GM18499 (cell line): Measurements from ENCODE around the gene AKAP6.

Experiments used
- ATAC-seq: cut with Tn5 transposase; IDR thresholded peaks from one replicate; pipeline ENCODE4 v1.9.1; 2021; ENCODE audit warnings: moderate number of reproducible peaks; ENCODE audit not compliant: insufficient read depth, unreplicated experiment

AKAP6 gene

GRCh38 chr14:32510815-32511214 lies 181.7 kb downstream of the AKAP6 start:
- ATAC-seq, result no peak

- no peak for ATAC-seq
Measured at GRCh38 chr14:32512348-32512747, 183.2 kb downstream of the AKAP6 start.

- no peak for ATAC-seq
Measured at GRCh38 chr14:32512813-32513212, 183.7 kb downstream of the AKAP6 start.

- no peak for ATAC-seq
Measured at GRCh38 chr14:32513571-32514009, 184.5 kb downstream of the AKAP6 start.

- no peak for ATAC-seq
Measured at GRCh38 chr14:32514236-32514635, 185.1 kb downstream of the AKAP6 start.

GRCh38 chr14:32514681-32515080 lies 185.6 kb downstream of the AKAP6 start:
- ATAC-seq, result no peak

GRCh38 chr14:32524609-32525375 lies 195.7 kb downstream of the AKAP6 start:
- ATAC-seq, result no peak

GRCh38 chr14:32525591-32525990 lies 196.5 kb downstream of the AKAP6 start:
- no peak for ATAC-seq

GRCh38 chr14:32530800-32531199 lies 201.7 kb downstream of the AKAP6 start:
- no peak for ATAC-seq

GRCh38 chr14:32531942-32532515 lies 202.9 kb downstream of the AKAP6 start:
- no peak for ATAC-seq

- no peak for ATAC-seq
Measured at GRCh38 chr14:32534145-32534544, 205.0 kb downstream of the AKAP6 start.

- ATAC-seq, result no peak
Measured at GRCh38 chr14:32536175-32536574, 207.1 kb downstream of the AKAP6 start.

- ATAC-seq, result no peak
Measured at GRCh38 chr14:32537166-32537565, 208.1 kb downstream of the AKAP6 start.

GRCh38 chr14:32542507-32542906 lies 213.4 kb downstream of the AKAP6 start:
- no peak for ATAC-seq

GRCh38 chr14:32545095-32545494 lies 216.0 kb downstream of the AKAP6 start:
- ATAC-seq, result no peak

GRCh38 chr14:32545506-32546210 lies 216.6 kb downstream of the AKAP6 start:
- ATAC-seq, result no peak

- no peak for ATAC-seq
Measured at GRCh38 chr14:32546246-32546645, 217.1 kb downstream of the AKAP6 start.

GRCh38 chr14:32552766-32553165 lies 223.7 kb downstream of the AKAP6 start:
- no peak for ATAC-seq

- no peak for ATAC-seq
Measured at GRCh38 chr14:32559048-32559447, 229.9 kb downstream of the AKAP6 start.

- ATAC-seq, result no peak
Measured at GRCh38 chr14:32559590-32559989, 230.5 kb downstream of the AKAP6 start.

- no peak for ATAC-seq
Measured at GRCh38 chr14:32560209-32560857, 231.2 kb downstream of the AKAP6 start.
